Lung (tissue), 13 donors: ENCODE results near the gene ALG13. TPM values are rescaled to one million over a fixed set of nuclear protein-coding genes. Genes with fewer than 3 reads are reported as not detected.
"Not testable (repeated sequence)": the region's sequence is repeated elsewhere in the genome, so short reads cannot be mapped to it uniquely, and the experiment has no call there.

Source experiments
- ATAC-seq: fragments of 200-7000 bp; cut with Tn5 transposase; one replicate; pipeline ENCODE4 v1.9.1; 2020; ENCODE audit warnings: moderate number of reproducible peaks; ENCODE audit not compliant: insufficient read depth, low FRiP score
- DNase-seq, 3 donors: peaks; one replicate each; pipeline ENCODE4 v3.0.0-alpha.2; 2013 to 2017
- H3K27ac ChIP-seq, 2 donors: one replicate each; pipeline ENCODE4 v1.5.1; 2013; ENCODE audit warnings: mild to moderate bottlenecking in 2 of 2, moderate library complexity in 2 of 2, control low read depth in 1 of 2, inconsistent platforms in 1 of 2, low read depth in 1 of 2, low read length in 1 of 2
- H3K27me3 ChIP-seq, 3 donors: one replicate each; pipeline ENCODE4 v1.5.1; 2013; ENCODE audit warnings: low read length in 2 of 3; ENCODE audit not compliant: control insufficient read depth in 3 of 3, insufficient read depth in 3 of 3
- H3K36me3 ChIP-seq, 4 donors: one replicate each; pipeline ENCODE4 v1.5.1; 2013; ENCODE audit warnings: low read length in 4 of 4, mild to moderate bottlenecking in 1 of 4, moderate library complexity in 1 of 4; ENCODE audit not compliant: control insufficient read depth in 4 of 4, insufficient read depth in 4 of 4
- H3K4me1 ChIP-seq, 5 donors: one replicate each; pipeline ENCODE4 v1.5.1; 2013; ENCODE audit warnings: low read length in 5 of 5, mild to moderate bottlenecking in 2 of 5, moderate library complexity in 1 of 5; ENCODE audit not compliant: control insufficient read depth in 5 of 5, insufficient read depth in 5 of 5
- H3K4me3 ChIP-seq: one replicate; pipeline ENCODE4 v1.5.1; 2013; ENCODE audit warnings: mild to moderate bottlenecking, control low read depth, moderate library complexity
- H3K9ac ChIP-seq, 2 donors: one replicate each; pipeline ENCODE4 v1.5.1; 2013; ENCODE audit warnings: low read length in 2 of 2, control low read depth in 1 of 2; ENCODE audit not compliant: insufficient read depth in 1 of 2
- H3K9me3 ChIP-seq, 4 donors: one replicate each; pipeline ENCODE4 v1.5.1; 2013; ENCODE audit warnings: low read length in 3 of 4, mild to moderate bottlenecking in 1 of 4, moderate library complexity in 1 of 4; ENCODE audit not compliant: control insufficient read depth in 4 of 4, insufficient read depth in 3 of 4
- CTCF ChIP-seq: IDR thresholded peaks from 2 replicates; pipeline ENCODE4 v1.5.1; 2012; ENCODE audit warnings: mild to moderate bottlenecking; ENCODE audit errors: control extremely low read depth, extremely low read depth
- WGBS, 2 donors: extraction: QIAGEN DNeasy Blood & Tissue Kit; methylation state at CpG; one replicate each; pipeline ENCODE4 v1.1.7; 2013; 5-methylcytosine and 5-hydroxymethylcytosine counted together
- polyA plus RNA-seq, 2 donors: library from polyadenylated mRNA; stranded (reverse); fragments of 200-250 nt; gene quantifications; one replicate each; pipeline ENCODE4 v1.2.1, GENCODE V29; 2013
- small RNA-seq: library from RNA; depleted of rRNA; stranded (forward); fragments of <200 nt; gene quantifications from one replicate; pipeline ENCODE3, GENCODE V24; 2014; ENCODE audit warnings: low replicate concordance
- total RNA-seq, 2 donors: library from RNA; depleted of rRNA in 1 of 2; stranded (reverse); fragments of >200 nt in 1 of 2; gene quantifications; one replicate each; pipeline ENCODE4 v1.2.1, GENCODE V29; 2014 to 2021
- donor health status: control.
- donor health status: control.
- donor health status: Bipolar disorder and iron deficiency.
- donor health status: healthy.
- donor health status: DM: yes; HTN: yes; CAD: no.

ALG13 gene
- total and polyA plus RNA-seq, 4 donors, result 32.3 to 141 (median 39.0) TPM

DNA sequence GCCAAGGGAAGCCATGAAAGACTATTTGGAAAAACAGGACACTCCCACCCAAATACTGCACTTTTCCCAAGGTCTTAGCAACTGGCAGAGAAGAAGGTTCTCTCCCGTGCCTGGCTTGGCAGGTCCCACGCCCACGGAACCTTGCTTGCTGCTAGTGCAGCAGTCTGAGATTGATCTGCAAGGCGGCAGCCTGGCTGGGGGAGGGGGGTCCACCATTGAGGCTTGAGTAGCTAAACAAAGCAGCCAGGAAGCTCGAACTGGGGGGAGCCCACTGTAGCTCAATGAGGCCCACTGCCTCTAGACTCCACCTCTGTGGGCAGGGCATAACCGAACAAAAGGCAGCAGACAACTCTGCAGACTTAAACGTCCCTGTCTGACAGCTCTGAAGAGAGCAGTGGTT lies 103.7 kb downstream of the ALG13 start:
- ATAC-seq (no peak), DNase-seq (no peak)
- 78 to 95% methylated on average over 6 to 7 of the region's 7 CpGs for WGBS, 2 donors

DNA sequence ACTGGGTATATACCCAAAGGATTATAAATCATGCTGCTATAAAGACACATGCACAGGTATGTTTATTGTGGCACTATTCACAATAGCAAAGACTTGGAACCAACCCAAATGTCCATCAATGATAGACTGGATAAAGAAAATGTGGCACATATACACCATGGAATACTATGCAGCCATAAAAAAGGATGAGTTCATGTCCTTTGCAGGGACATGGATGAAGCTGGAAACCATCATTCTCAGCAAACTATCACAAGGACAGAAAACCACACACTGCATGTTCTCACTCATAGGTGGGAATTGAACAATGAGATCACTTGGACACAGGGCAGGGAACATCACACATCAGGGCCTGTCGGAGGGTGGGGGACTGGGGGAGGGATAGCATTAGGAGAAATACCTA lies 109.1 kb downstream of the ALG13 start:
- DNase-seq, H3K9ac ChIP-seq, H3K4me1 ChIP-seq, H3K36me3 ChIP-seq, H3K4me3 ChIP-seq, ATAC-seq, H3K27ac ChIP-seq, H3K27me3 ChIP-seq: not testable (repeated sequence)
- peaks cover 0 to 14% (median 3%) of the 10 kb centered on the region in 4 donors for H3K9me3 ChIP-seq
- WGBS, 2 donors, result 92 to 100% methylated on average over 1 of the region's 1 CpG

More for the DNA sequence above, 103.7 kb downstream of the ALG13 start:
- no peak for TF ChIP-seq CTCF
- Histone ChIP-seq H3K9me3 (peaks cover 0 to 9% (median 3%) of the 10 kb centered on the region in 4 donors), H3K36me3 (no peaks in the 10 kb centered on the region), H3K4me3 (no peak overlapping the region), H3K9ac (no peak overlapping the region), H3K27me3 (peaks cover 0 to 10% (median 0%) of the 10 kb centered on the region in 3 donors), H3K27ac (no peak overlapping the region), H3K4me1 (no peaks in the 10 kb centered on the region)

Small RNA genes lying within 50 kb of the gene (small RNA-seq; reads per million reads assigned to genes)
- gene RNA5SP512, result not detected

Other genes starting within 250 kb of the ALG13 start
- not detected for gene SERTM2, start 169.5 kb upstream of the ALG13 start, total RNA-seq
- under 1 TPM; 0.02 to 0.03 TPM for gene SERTM2, start 169.5 kb upstream of the ALG13 start, polyA plus RNA-seq
- gene TRPC5OS, start 195.0 kb downstream of the ALG13 start, total RNA-seq, result not detected
- not detected for gene TRPC5OS, start 195.0 kb downstream of the ALG13 start, polyA plus RNA-seq